Mesendoderm (in vitro differentiated cells): ENCODE data around the gene ARL15.

Experiments used
- DNase-seq: peaks from one replicate; pipeline ENCODE4 v3.0.0; 2013
- H2AK5ac ChIP-seq: 2 replicates; pipeline ENCODE4 v1.6.1; 2013; ENCODE audit warnings: low read length, inconsistent platforms
- H2BK120ac ChIP-seq: 2 replicates; pipeline ENCODE4 v1.6.1; 2013; ENCODE audit warnings: low read depth, mild to moderate bottlenecking, low read length, moderate library complexity, mixed read lengths
- H2BK15ac ChIP-seq: replicated peaks from 2 replicates; pipeline ENCODE4 v1.6.1; 2013; ENCODE audit warnings: low read depth, mild to moderate bottlenecking, moderate library complexity
- H2BK5ac ChIP-seq: 2 replicates; pipeline ENCODE4 v1.6.1; 2013; ENCODE audit warnings: low read length, inconsistent platforms
- H3K18ac ChIP-seq: 2 replicates; pipeline ENCODE4 v1.6.1; 2013; ENCODE audit warnings: mild to moderate bottlenecking, low read length, mixed read lengths
- H3K23ac ChIP-seq: one replicate; pipeline ENCODE4 v1.6.1; 2013; ENCODE audit warnings: low read length
- H3K27ac ChIP-seq: 2 replicates; pipeline ENCODE4 v1.5.1; 2013; ENCODE audit warnings: low read depth, mild to moderate bottlenecking, inconsistent platforms, low read length, moderate library complexity
- H3K27me3 ChIP-seq: 2 replicates; pipeline ENCODE4 v1.6.1; 2013; ENCODE audit warnings: low read length, control low read depth, mild to moderate bottlenecking, inconsistent platforms; ENCODE audit not compliant: insufficient read depth, poor library complexity
- H3K36me3 ChIP-seq: 2 replicates; pipeline ENCODE4 v1.6.1; 2013; ENCODE audit warnings: low read length, inconsistent platforms; ENCODE audit not compliant: control insufficient read depth, insufficient read depth
- H3K4ac ChIP-seq: one replicate; pipeline ENCODE4 v1.6.1; 2013; ENCODE audit warnings: low read depth, mild to moderate bottlenecking, low read length, moderate library complexity
- H3K4me1 ChIP-seq: 2 replicates; pipeline ENCODE4 v1.6.1; 2013; ENCODE audit warnings: low read depth, low read length, inconsistent platforms; ENCODE audit not compliant: control insufficient read depth
- H3K4me2 ChIP-seq: 2 replicates; pipeline ENCODE4 v1.6.1; 2013; ENCODE audit warnings: low read length
- H3K4me3 ChIP-seq: 2 replicates; pipeline ENCODE4 v1.5.1; 2013; ENCODE audit warnings: mild to moderate bottlenecking, low read length
- H3K56ac ChIP-seq: one replicate; pipeline ENCODE4 v1.6.1; 2013; ENCODE audit warnings: low read length
- H3K79me1 ChIP-seq: 2 replicates; pipeline ENCODE4 v1.6.1; 2013; ENCODE audit warnings: low read length, inconsistent platforms
- H3K79me2 ChIP-seq: 2 replicates; pipeline ENCODE4 v1.6.1; 2013; ENCODE audit warnings: mild to moderate bottlenecking, low read length; ENCODE audit not compliant: control insufficient read depth, insufficient read depth
- H3K9ac ChIP-seq: 2 replicates; pipeline ENCODE4 v1.6.1; 2013; ENCODE audit warnings: low read length, inconsistent platforms
- H4K5ac ChIP-seq: one replicate; pipeline ENCODE4 v1.6.1; 2013; ENCODE audit warnings: low read length
- H4K8ac ChIP-seq: one replicate; pipeline ENCODE4 v1.6.1; 2013; ENCODE audit warnings: low read depth, mild to moderate bottlenecking, control low read depth, low read length, moderate library complexity
- WGBS: extraction: QIAGEN DNeasy Blood & Tissue Kit; methylation state at CpG from one replicate; pipeline ENCODE4 v1.1.7; 2013; ENCODE audit warnings: low lambda C conversion rate, missing lambda C conversion rate; ENCODE audit not compliant: insufficient coverage; ENCODE audit errors: extremely low coverage; 5-methylcytosine and 5-hydroxymethylcytosine counted together

Gene ARL15

DNA sequence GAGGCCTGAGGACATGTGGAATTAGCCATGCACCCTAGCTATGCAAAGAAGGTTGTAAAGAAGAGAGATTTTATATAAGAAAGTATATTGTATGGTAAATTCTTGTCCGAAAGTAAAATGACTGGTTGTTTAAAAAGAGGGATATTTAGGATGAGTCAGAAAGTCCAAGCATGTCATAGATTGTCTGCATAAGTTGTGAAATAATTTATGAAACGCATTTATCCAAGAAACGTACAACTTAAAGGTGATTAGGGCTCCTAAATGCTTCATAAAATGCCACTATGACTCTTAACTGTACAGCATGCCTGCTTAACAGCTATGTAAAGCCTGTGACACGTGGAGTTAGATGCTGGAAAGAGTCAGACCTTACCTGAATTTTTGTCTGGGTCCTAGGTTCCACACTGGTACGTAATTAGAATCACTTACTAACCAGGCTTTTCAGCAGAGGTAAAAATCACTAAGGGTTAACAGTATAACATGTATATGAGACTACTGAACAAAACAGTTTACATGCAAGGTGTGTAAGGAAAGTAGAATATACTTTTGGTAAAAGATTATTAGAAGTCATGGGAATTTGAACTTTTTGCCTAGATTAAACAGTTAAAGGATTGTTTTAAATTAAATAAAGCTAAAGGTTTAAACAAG lies 37.0 kb upstream of the ARL15 start:
- Histone ChIP-seq H3K27ac (no peak overlapping the region), H3K4me1 (no peaks in the 10 kb centered on the region), H2AK5ac (no peak overlapping the region), H4K8ac (no peak overlapping the region), H3K23ac (no peak overlapping the region), H3K18ac (no peak overlapping the region), H3K36me3 (no peaks in the 10 kb centered on the region), H3K4me2 (no peak overlapping the region), H3K27me3 (no peaks in the 10 kb centered on the region), H3K4ac (no peak overlapping the region), H3K9ac (no peak overlapping the region), H4K5ac (no peak overlapping the region), H3K79me2 (no peaks in the 10 kb centered on the region), H2BK5ac (no peak overlapping the region), H3K79me1 (no peaks in the 10 kb centered on the region), H2BK120ac (no peak overlapping the region), H3K56ac (no peak overlapping the region), H2BK15ac (no peak overlapping the region), H3K4me3 (peak overlapping the region; percentile 19)
- 100% methylated on average over 1 of the region's 5 CpGs for WGBS
- DNase-seq = peak; percentile 46

DNA sequence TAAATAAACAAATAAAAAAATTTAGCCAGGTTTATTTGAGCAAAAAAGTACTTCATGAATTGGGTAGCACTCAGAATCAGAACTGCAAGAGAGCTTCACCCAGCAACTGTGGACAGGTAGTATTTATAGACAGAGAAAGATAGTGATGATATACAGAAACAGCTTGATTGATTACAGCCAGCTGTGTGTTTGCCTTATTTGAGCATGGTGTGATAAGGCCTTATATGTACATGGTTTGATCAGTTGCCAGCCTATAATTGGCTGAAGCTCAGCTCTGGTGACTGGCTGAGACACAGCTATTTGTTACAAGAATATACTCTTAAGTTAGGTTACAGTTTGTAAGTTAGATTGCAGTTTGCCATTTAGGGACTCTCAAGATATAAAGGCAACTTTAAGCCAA lies 34.3 kb upstream of the ARL15 start:
- no peak overlapping the region for H3K27ac ChIP-seq
- no peak overlapping the region for H3K9ac ChIP-seq
- H2BK120ac ChIP-seq = no peak overlapping the region
- H3K79me2 ChIP-seq = no peaks in the 10 kb centered on the region
- H2BK5ac ChIP-seq = no peak overlapping the region
- no peaks in the 10 kb centered on the region for H3K4me1 ChIP-seq
- H2AK5ac ChIP-seq = no peak overlapping the region
- no peak for DNase-seq
- H4K5ac ChIP-seq = no peak overlapping the region
- no peak overlapping the region for H4K8ac ChIP-seq
- H3K27me3 ChIP-seq = no peaks in the 10 kb centered on the region
- no peak overlapping the region for H3K4me3 ChIP-seq
- H3K23ac ChIP-seq = no peak overlapping the region
- no peak overlapping the region for H3K4ac ChIP-seq
- no peak overlapping the region for H3K4me2 ChIP-seq
- H3K18ac ChIP-seq = no peak overlapping the region
- H3K56ac ChIP-seq = no peak overlapping the region
- H2BK15ac ChIP-seq = no peak overlapping the region
- no peaks in the 10 kb centered on the region for H3K36me3 ChIP-seq
- no peaks in the 10 kb centered on the region for H3K79me1 ChIP-seq

DNA sequence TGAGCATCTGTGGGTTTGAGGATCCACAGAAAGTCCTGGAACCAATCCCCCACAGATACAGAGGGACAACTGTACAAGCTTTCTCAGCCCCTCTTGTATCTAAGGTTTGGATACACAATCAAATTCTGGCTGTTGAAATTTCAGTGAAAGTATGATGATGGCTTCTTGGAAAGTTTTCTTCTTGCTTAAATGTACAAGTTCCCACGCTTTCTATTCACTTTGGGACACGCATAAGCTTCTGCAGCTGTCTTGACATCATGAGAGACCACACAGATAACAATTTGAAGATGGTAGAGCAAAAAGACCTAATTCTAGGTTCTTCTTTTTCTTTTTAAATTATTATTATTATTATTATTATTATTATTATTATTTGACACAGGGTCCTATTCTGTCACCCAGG lies 31.6 kb upstream of the ARL15 start:
- no peak for DNase-seq
- WGBS = no CpG with 5 or more reads among the region's 2 CpGs
- no peak overlapping the region for H3K56ac ChIP-seq

DNA sequence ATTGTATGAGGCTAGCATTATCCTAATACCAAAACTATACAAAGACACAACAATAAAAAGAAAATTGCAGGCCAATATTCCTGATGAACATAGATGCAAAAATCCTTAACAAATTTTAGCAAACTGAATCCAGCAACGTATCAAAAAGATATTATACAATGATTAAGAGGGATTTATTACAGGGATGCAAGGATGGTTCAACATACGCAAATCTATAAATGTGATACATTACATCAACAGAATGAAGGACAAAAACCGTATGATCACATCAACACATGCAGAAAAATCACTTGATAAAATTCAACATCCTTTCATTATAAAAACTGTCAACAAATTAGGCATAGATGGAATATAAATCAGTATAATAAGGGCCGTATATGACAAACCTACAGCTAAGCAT lies 27.1 kb upstream of the ARL15 start:
- H3K18ac ChIP-seq = no peak overlapping the region
- no peak overlapping the region for H3K23ac ChIP-seq
- no peak overlapping the region for H2BK15ac ChIP-seq
- no peaks in the 10 kb centered on the region for H3K4me1 ChIP-seq
- no peak overlapping the region for H3K4ac ChIP-seq
- no peaks in the 10 kb centered on the region for H3K79me1 ChIP-seq
- H3K79me2 ChIP-seq = no peaks in the 10 kb centered on the region
- H3K56ac ChIP-seq = no peak overlapping the region
- no peak overlapping the region for H2BK120ac ChIP-seq
- no peak overlapping the region for H3K4me2 ChIP-seq
- H2BK5ac ChIP-seq = no peak overlapping the region
- DNase-seq = no peak
- H3K36me3 ChIP-seq = no peaks in the 10 kb centered on the region
- no peak overlapping the region for H3K4me3 ChIP-seq
- no peaks in the 10 kb centered on the region for H3K27me3 ChIP-seq
- H4K8ac ChIP-seq = no peak overlapping the region
- H2AK5ac ChIP-seq = no peak overlapping the region
- H3K27ac ChIP-seq = no peak overlapping the region
- no peak overlapping the region for H3K9ac ChIP-seq
- WGBS = no CpG with 5 or more reads among the region's 4 CpGs
- no peak overlapping the region for H4K5ac ChIP-seq

More for the DNA sequence above, 31.6 kb upstream of the ARL15 start:
- no peak overlapping the region for H3K4me3 ChIP-seq
- no peak overlapping the region for H3K23ac ChIP-seq
- H4K5ac ChIP-seq = no peak overlapping the region
- no peak overlapping the region for H2BK120ac ChIP-seq
- no peaks in the 10 kb centered on the region for H3K27me3 ChIP-seq
- no peaks in the 10 kb centered on the region for H3K79me1 ChIP-seq
- no peaks in the 10 kb centered on the region for H3K4me1 ChIP-seq
- no peak overlapping the region for H2BK15ac ChIP-seq
- no peak overlapping the region for H3K4ac ChIP-seq
- H2AK5ac ChIP-seq = no peak overlapping the region
- H3K9ac ChIP-seq = no peak overlapping the region
- no peak overlapping the region for H3K18ac ChIP-seq
- H3K27ac ChIP-seq = no peak overlapping the region
- no peaks in the 10 kb centered on the region for H3K79me2 ChIP-seq
- H3K36me3 ChIP-seq = no peaks in the 10 kb centered on the region
- H3K4me2 ChIP-seq = no peak overlapping the region
- H2BK5ac ChIP-seq = no peak overlapping the region
- no peak overlapping the region for H4K8ac ChIP-seq

DNA sequence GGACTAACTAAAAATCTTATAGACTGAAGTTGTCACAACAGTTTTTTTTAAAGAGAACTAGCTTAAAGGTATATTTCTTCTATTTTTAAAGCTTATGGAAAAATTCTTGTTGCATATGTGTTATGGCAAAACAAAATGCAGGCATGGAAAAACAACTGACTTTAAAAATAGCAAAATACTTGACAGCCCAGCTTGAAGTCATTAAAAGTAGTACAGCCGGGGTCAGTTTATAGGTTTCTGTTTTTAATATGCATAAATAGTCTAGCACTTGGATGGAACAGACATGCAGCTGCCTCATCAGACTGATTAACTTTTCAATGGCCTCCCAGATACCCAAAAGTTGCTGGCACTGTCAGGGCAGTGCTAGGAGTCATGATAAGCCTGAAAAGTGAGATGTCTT lies 22.3 kb upstream of the ARL15 start:
- Histone ChIP-seq H2BK120ac (no peak overlapping the region), H3K56ac (no peak overlapping the region), H2AK5ac (no peak overlapping the region), H3K23ac (no peak overlapping the region), H3K4me3 (no peak overlapping the region), H3K4me1 (no peaks in the 10 kb centered on the region), H3K79me1 (no peaks in the 10 kb centered on the region), H3K27me3 (no peaks in the 10 kb centered on the region), H4K5ac (no peak overlapping the region), H3K36me3 (no peaks in the 10 kb centered on the region), H3K4me2 (no peak overlapping the region), H2BK15ac (no peak overlapping the region), H3K18ac (no peak overlapping the region), H2BK5ac (no peak overlapping the region), H3K9ac (no peak overlapping the region), H4K8ac (no peak overlapping the region), H3K27ac (no peak overlapping the region), H3K79me2 (no peaks in the 10 kb centered on the region), H3K4ac (no peak overlapping the region)
- no peak for DNase-seq
- no CpG with 5 or more reads among the region's 1 CpG for WGBS
